ENCODE results near the gene EIF4G1. TPM values are rescaled to one million over a fixed set of nuclear protein-coding genes. Genes with fewer than 3 reads are reported as not detected.
A peak's percentile ranks its signal among the peaks of the same experiment; 100 is the strongest.

The EIF4G1 gene
- total and polyA plus RNA-seq, 2 of the 8 experiments (the other 6 are each of a cell fraction or from before 2014, with no cell fraction given), result 318 to 473 TPM

GRCh38 chr3:184345317-184346144, 31.1 kb downstream of the EIF4G1 start (continued):
- peak; percentile 28 to 53; a peak in 3 of 4 replicates for TF ChIP-seq RAD21 (IDR thresholded peaks at IDR 0.05 in 1 of 2, conservative IDR thresholded peaks at IDR 0.05 in 1 of 2; ENCODE audit: low read depth in 2 of 2, low read length in 2 of 2)
- no peak for TF ChIP-seq EZH2 (IDR thresholded peaks at IDR 0.05; ENCODE audit: low read depth, low read length, severe bottlenecking)
- TF ChIP-seq BRCA1 (IDR thresholded peaks at IDR 0.05; ENCODE audit: low read depth, low read length), result no peak
- TF ChIP-seq CBX5 (IDR thresholded peaks at IDR 0.05; ENCODE audit: low read depth, low read length), result no peak
- TF ChIP-seq POU5F1 (IDR thresholded peaks at IDR 0.05; ENCODE audit: low read depth, low read length), result no peak
- TF ChIP-seq CHD7 (IDR thresholded peaks at IDR 0.05; ENCODE audit: insufficient replicate concordance, low read length), result no peak
- no peak for TF ChIP-seq NRF1 (IDR thresholded peaks at IDR 0.05; ENCODE audit: low read depth, low read length)
- TF ChIP-seq EP300 (IDR thresholded peaks at IDR 0.05; ENCODE audit: borderline replicate concordance in 1 of 2, low read depth in 2 of 2, low read length in 2 of 2), result 0 out of 3 replicates have a peak, but pooled peaks of 1 of the 2 experiments have one; percentile 38
- no peak for TF ChIP-seq GTF2F1 (IDR thresholded peaks at IDR 0.05; ENCODE audit: borderline replicate concordance, low read depth, low read length)

Data from H1 (cell line).